Activated T-helper 9 cell treated with anti-CD3 and anti-CD28 coated beads, Interleukin-2, amount 50 U/mL, for 16 hours (primary cell): ENCODE results near the gene RNF26.

Source experiments
- DNase-seq: peaks from one replicate; pipeline ENCODE4 v3.0.0-alpha.2; 2020; ENCODE audit warnings: low read depth

RNF26 gene

GRCh38 chr11:119336744-119337469 is 2.6 kb downstream of the RNF26 start:
- DNase-seq, result no peak

GRCh38 chr11:119337581-119338317 is 3.4 kb downstream of the RNF26 start:
- DNase-seq, result no peak

- peak; percentile 50 for DNase-seq
These were observed 4.1 kb downstream of the RNF26 start for GRCh38 chr11:119338318-119338890.

GRCh38 chr11:119338965-119339588 is 4.8 kb downstream of the RNF26 start:
- no peak for DNase-seq

- DNase-seq, result no peak
These were observed 5.4 kb downstream of the RNF26 start for GRCh38 chr11:119339589-119340334.

GRCh38 chr11:119340335-119341221 is 6.3 kb downstream of the RNF26 start, which contains the start of gene C1QTNF5:
Gene C1QTNF5 (minus strand): TSS chr11:119340883. CDS start chr11:119340397, 486 bp downstream.
- no peak for DNase-seq

GRCh38 chr11:119341222-119342022 is 7.1 kb downstream of the RNF26 start:
- DNase-seq, result no peak

GRCh38 chr11:119342023-119342300 is 7.6 kb downstream of the RNF26 start:
- DNase-seq, result no peak

GRCh38 chr11:119342362-119343130 is 8.2 kb downstream of the RNF26 start:
- DNase-seq, result no peak

- DNase-seq, result no peak
These were observed 9.4 kb downstream of the RNF26 start for GRCh38 chr11:119343726-119344125.

GRCh38 chr11:119344291-119345010 is 10.1 kb downstream of the RNF26 start:
- DNase-seq, result no peak

- no peak for DNase-seq
These were observed 11.4 kb downstream of the RNF26 start for GRCh38 chr11:119345685-119346084.

GRCh38 chr11:119346605-119347004 is 12.3 kb downstream of the RNF26 start, which contains the start of gene MFRP:
Gene MFRP (minus strand): TSS chr11:119346705. CDS start chr11:119346513, 192 bp downstream.
- no peak for DNase-seq

- DNase-seq, result no peak
These were observed 12.9 kb downstream of the RNF26 start for GRCh38 chr11:119347242-119347641.

GRCh38 chr11:119347940-119348605 is 13.7 kb downstream of the RNF26 start:
- DNase-seq, result no peak

- no peak for DNase-seq
These were observed 16.0 kb downstream of the RNF26 start for GRCh38 chr11:119350302-119350701.

- DNase-seq, result no peak
These were observed 16.9 kb downstream of the RNF26 start for GRCh38 chr11:119351232-119351631.

GRCh38 chr11:119352857-119353260 is 18.5 kb downstream of the RNF26 start:
- no peak for DNase-seq
